Large intestine (tissue), 3 donors: ENCODE data around the gene PAX5. TPM values are rescaled to one million over a fixed set of nuclear protein-coding genes. Genes with fewer than 3 reads are reported as not detected.
A peak's percentile ranks its signal among the peaks of the same experiment; 100 is the strongest.

Source experiments
- DNase-seq, 2 donors: peaks; one replicate each; pipeline versions ENCODE4 v3.0.0 to v3.0.0-alpha.2; 2013
- H3K27ac ChIP-seq: one replicate; pipeline ENCODE4 v1.5.1; 2013; ENCODE audit warnings: low read length
- H3K27me3 ChIP-seq: 2 replicates; pipeline ENCODE4 v1.6.1; 2013; ENCODE audit warnings: low read length; ENCODE audit not compliant: control insufficient read depth, insufficient read depth
- H3K36me3 ChIP-seq: 2 replicates; pipeline ENCODE4 v1.6.1; 2013; ENCODE audit warnings: low read length; ENCODE audit not compliant: control insufficient read depth, insufficient read depth
- H3K4me1 ChIP-seq: one replicate; pipeline ENCODE4 v1.6.1; 2013; ENCODE audit warnings: low read length; ENCODE audit not compliant: control insufficient read depth, insufficient read depth
- H3K4me3 ChIP-seq: one replicate; pipeline ENCODE4 v1.5.1; 2013; ENCODE audit warnings: low read length
- H3K9me3 ChIP-seq: one replicate; pipeline ENCODE4 v1.6.1; 2013; ENCODE audit warnings: mild to moderate bottlenecking, low read depth, low read length, moderate library complexity; ENCODE audit not compliant: control insufficient read depth
- WGBS: methylation state at CpG from one replicate; pipeline ENCODE4 v1.1.5; 2013; ENCODE audit warnings: low lambda C conversion rate; ENCODE audit not compliant: insufficient coverage; 5-methylcytosine and 5-hydroxymethylcytosine counted together
- polyA plus RNA-seq: library from polyadenylated mRNA; unstranded; fragments of 120-200 nt; gene quantifications from one replicate; pipeline ENCODE4 v1.2.1, GENCODE V29; 2013

Gene PAX5
- polyA plus RNA-seq, 1 donor = 0.06 TPM

GRCh38 chr9:36970007-36970888 is 63.8 kb downstream of the PAX5 start:
- 55% methylated on average over 4 of the region's 9 CpGs for WGBS
- peaks cover 19% of the 10 kb centered on the region for H3K27me3 ChIP-seq
- DNase-seq = no peak

GRCh38 chr9:36969216-36969771 is 64.8 kb downstream of the PAX5 start:
- no peak overlapping the region for H3K27ac ChIP-seq
- H3K27me3 ChIP-seq = peaks cover 14% of the 10 kb centered on the region
- H3K4me3 ChIP-seq = no peak overlapping the region
- no peaks in the 10 kb centered on the region for H3K4me1 ChIP-seq
- no peaks in the 10 kb centered on the region for H3K9me3 ChIP-seq
- WGBS = no CpG with 5 or more reads among the region's 11 CpGs
- DNase-seq = no peak
- H3K36me3 ChIP-seq = no peaks in the 10 kb centered on the region

More at GRCh38 chr9:36970007-36970888, 63.8 kb downstream of the PAX5 start:
- Histone ChIP-seq H3K36me3 (no peaks in the 10 kb centered on the region), H3K4me3 (no peak overlapping the region), H3K4me1 (no peaks in the 10 kb centered on the region), H3K9me3 (no peaks in the 10 kb centered on the region), H3K27ac (no peak overlapping the region)

GRCh38 chr9:36968574-36969215 is 65.4 kb downstream of the PAX5 start:
- Histone ChIP-seq H3K9me3 (no peaks in the 10 kb centered on the region), H3K36me3 (no peaks in the 10 kb centered on the region), H3K4me1 (no peaks in the 10 kb centered on the region), H3K4me3 (no peak overlapping the region), H3K27me3 (peaks cover 14% of the 10 kb centered on the region), H3K27ac (no peak overlapping the region)
- DNase-seq = no peak
- WGBS = no CpG with 5 or more reads among the region's 7 CpGs

- no peak for DNase-seq
- peaks cover 14% of the 10 kb centered on the region for H3K27me3 ChIP-seq
- H3K4me3 ChIP-seq = no peak overlapping the region
- no peak overlapping the region for H3K27ac ChIP-seq
- H3K9me3 ChIP-seq = no peaks in the 10 kb centered on the region
- H3K4me1 ChIP-seq = no peaks in the 10 kb centered on the region
- WGBS = no CpG with 5 or more reads among the region's 7 CpGs
- H3K36me3 ChIP-seq = no peaks in the 10 kb centered on the region
Measured at GRCh38 chr9:36967997-36968396, 66.1 kb downstream of the PAX5 start.

GRCh38 chr9:36966371-36967097 is 67.5 kb downstream of the PAX5 start:
- Histone ChIP-seq H3K27ac (no peak overlapping the region), H3K27me3 (peaks cover 23% of the 10 kb centered on the region), H3K4me1 (peaks cover under 1% of the 10 kb centered on the region), H3K36me3 (no peaks in the 10 kb centered on the region), H3K9me3 (no peaks in the 10 kb centered on the region), H3K4me3 (no peak overlapping the region)
- WGBS = no CpG with 5 or more reads among the region's 21 CpGs
- DNase-seq = no peak

GRCh38 chr9:36964791-36965190 is 69.3 kb downstream of the PAX5 start:
- peaks cover 30% of the 10 kb centered on the region for H3K27me3 ChIP-seq
- WGBS = 94% methylated on average over 5 of the region's 7 CpGs
- DNase-seq = no peak
- H3K36me3 ChIP-seq = no peaks in the 10 kb centered on the region
- no peak overlapping the region for H3K27ac ChIP-seq
- H3K4me1 ChIP-seq = peaks cover 4% of the 10 kb centered on the region
- no peak overlapping the region for H3K4me3 ChIP-seq
- H3K9me3 ChIP-seq = no peaks in the 10 kb centered on the region

- WGBS = no CpG with 5 or more reads among the region's 7 CpGs
- H3K36me3 ChIP-seq = no peaks in the 10 kb centered on the region
- H3K4me3 ChIP-seq = no peak overlapping the region
Measured at GRCh38 chr9:36963346-36963745, 70.7 kb downstream of the PAX5 start.

GRCh38 chr9:36962691-36963090 is 71.4 kb downstream of the PAX5 start:
- Histone ChIP-seq H3K36me3 (no peaks in the 10 kb centered on the region), H3K4me1 (peaks cover 4% of the 10 kb centered on the region), H3K9me3 (no peaks in the 10 kb centered on the region), H3K27me3 (peaks cover 39% of the 10 kb centered on the region), H3K4me3 (no peak overlapping the region), H3K27ac (no peak overlapping the region)
- DNase-seq = no peak
- WGBS = no CpG with 5 or more reads among the region's 11 CpGs

More at GRCh38 chr9:36963346-36963745, 70.7 kb downstream of the PAX5 start:
- H3K27ac ChIP-seq = no peak overlapping the region
- H3K9me3 ChIP-seq = no peaks in the 10 kb centered on the region
- no peak for DNase-seq
- H3K27me3 ChIP-seq = peaks cover 34% of the 10 kb centered on the region
- H3K4me1 ChIP-seq = peaks cover 4% of the 10 kb centered on the region

GRCh38 chr9:36961561-36962325 is 72.3 kb downstream of the PAX5 start:
- Histone ChIP-seq H3K27ac (no peak overlapping the region), H3K4me3 (no peak overlapping the region), H3K9me3 (no peaks in the 10 kb centered on the region), H3K36me3 (no peaks in the 10 kb centered on the region), H3K27me3 (peaks cover 49% of the 10 kb centered on the region), H3K4me1 (peaks cover 4% of the 10 kb centered on the region)
- WGBS = no CpG with 5 or more reads among the region's 26 CpGs
- peak; percentile 7 to 41 for DNase-seq
